Body of pancreas (tissue), 4 donors: ENCODE results near the gene SULT1C4. TPM values are rescaled to one million over a fixed set of nuclear protein-coding genes. Genes with fewer than 3 reads are reported as not detected.

Experiments
- ATAC-seq: fragments of 150-250 bp; one replicate; pipeline ENCODE4 v1.9.1; 2016
- DNase-seq, 4 donors: peaks; one replicate each; pipeline ENCODE4 v3.0.0-alpha.2; 2019
- H3K27ac ChIP-seq, 4 donors: fragments of 200-600 bp; sonication (generic); 1 replicate in 3 of 4; 2 replicates in 1 of 4; pipeline versions ENCODE4 v1.5.1 to v1.6.1; 2016 to 2019; ENCODE audit warnings: mild to moderate bottlenecking in 1 of 4, mixed read lengths in 1 of 4, moderate library complexity in 1 of 4
- H3K27me3 ChIP-seq, 2 donors: fragments of 200-600 bp; sonication (generic); one replicate each; pipeline ENCODE4 v1.6.0; 2016; ENCODE audit warnings: mild to moderate bottlenecking in 1 of 2
- H3K36me3 ChIP-seq, 2 donors: fragments of 200-600 bp; sonication (generic); replicated peaks in 1 of 2; 2 replicates each; pipeline ENCODE4 v1.5.1; 2016; ENCODE audit warnings: low read depth in 2 of 2; ENCODE audit not compliant: insufficient read depth in 1 of 2
- H3K4me1 ChIP-seq: fragments of 200-600 bp; sonication (generic); one replicate; pipeline ENCODE4 v1.6.0; 2016
- H3K4me3 ChIP-seq, 2 donors: fragments of 200-600 bp; sonication (generic); 1 replicate in 1 of 2; 2 replicates in 1 of 2; pipeline ENCODE4 v1.5.1; 2016 to 2019
- H3K9me3 ChIP-seq, 3 donors: fragments of 200-600 bp; sonication (generic); 1 replicate in 2 of 3; 2 replicates in 1 of 3; pipeline ENCODE4 v1.5.1; 2016
- CTCF ChIP-seq, 7 experiments: fragments of 450-650 bp in 4 of 7; fragments of 200-600 bp in 3 of 7; sonication (generic) in 3 of 7; IDR thresholded peaks; one replicate each; pipeline ENCODE4 v1.5.1; 2016 to 2019; ENCODE audit warnings: antibody characterized with exemption in 7 of 7
- POLR2A ChIP-seq, 3 donors: fragments of 450-650 bp; IDR thresholded peaks; one replicate each; pipeline ENCODE4 v1.6.1; 2016; ENCODE audit warnings: antibody characterized with exemption in 3 of 3, mild to moderate bottlenecking in 2 of 3
- WGBS, 2 donors: methylation state at CpG; one replicate each; pipeline ENCODE4 v1.1.5; 2017; 5-methylcytosine and 5-hydroxymethylcytosine counted together
- intact Hi-C: fragments of 100-400 bp; cut with DNase I; formaldehyde crosslinking; loops from one replicate; pipeline ENCODE4 v1.15.1; 2023
- total RNA-seq, 2 donors: library from RNA; depleted of rRNA; stranded (reverse); fragments of >200 nt; gene quantifications; one replicate each; pipeline ENCODE4 v1.1.0, GENCODE V29; 2016

SULT1C4 gene
- total RNA-seq, 2 donors from 2014 or later, result 1.3 to 4.2 TPM

- no peak overlapping the region for H3K27ac ChIP-seq
- H3K36me3 ChIP-seq, result no peaks in the 10 kb centered on the region
- no peak for TF ChIP-seq POLR2A (IDR thresholded peaks at IDR 0.05)
- TF ChIP-seq CTCF (IDR thresholded peaks at IDR 0.05), result no peak
- no peak overlapping the region for H3K4me3 ChIP-seq
- no peak for ATAC-seq
- H3K9me3 ChIP-seq, result no peaks in the 10 kb centered on the region
- H3K27me3 ChIP-seq, result no peaks in the 10 kb centered on the region
- intact Hi-C loops, result no loop called here
- WGBS, 2 donors, result 67 to 69% methylated on average over 6 of the region's 6 CpGs
- no peak for DNase-seq
- no peaks in the 10 kb centered on the region for H3K4me1 ChIP-seq
Observed at GRCh38 chr2:108363024-108363907, 14.5 kb upstream of the SULT1C4 start.

GRCh38 chr2:108363908-108364225, 13.9 kb upstream of the SULT1C4 start:
- Histone ChIP-seq H3K27me3 (no peaks in the 10 kb centered on the region), H3K9me3 (no peaks in the 10 kb centered on the region), H3K36me3 (no peaks in the 10 kb centered on the region), H3K4me1 (no peaks in the 10 kb centered on the region), H3K4me3 (no peak overlapping the region), H3K27ac (no peak overlapping the region)
- TF ChIP-seq POLR2A (IDR thresholded peaks at IDR 0.05) (no peak), CTCF (IDR thresholded peaks at IDR 0.05) (no peak)
- no peak for ATAC-seq
- no peak for DNase-seq
- intact Hi-C loops, result no loop called here
- 58 to 61% methylated on average over 1 of the region's 1 CpG for WGBS, 2 donors

DNA sequence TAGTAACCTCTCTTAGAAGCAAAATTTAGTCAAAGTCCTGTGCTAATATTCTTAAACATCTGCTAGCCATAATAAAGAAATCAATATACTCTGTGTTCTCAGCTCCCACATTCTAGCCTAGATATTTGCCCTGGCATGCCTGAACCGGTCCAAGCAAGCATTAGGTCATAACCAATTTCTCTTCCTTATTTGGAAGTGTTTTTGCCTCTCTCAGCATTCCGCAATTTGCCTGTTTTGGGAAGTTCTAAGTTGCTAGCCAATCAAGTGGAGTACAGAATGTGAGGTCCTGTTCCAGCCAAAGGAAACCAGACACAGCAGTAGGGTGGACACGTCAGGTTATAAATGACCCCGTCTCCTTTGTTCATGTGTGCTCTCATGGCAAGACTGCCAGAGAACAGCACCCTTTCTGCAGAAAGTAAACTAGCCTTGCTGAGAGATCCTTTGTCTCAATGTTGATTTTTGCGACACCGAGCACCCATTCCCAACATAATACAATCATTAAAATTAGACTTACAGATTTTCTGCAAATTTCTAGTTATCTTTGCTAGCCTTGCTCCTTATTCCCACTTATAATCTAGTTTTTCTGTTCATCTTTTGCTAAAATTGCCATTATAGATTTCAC, 13.0 kb upstream of the SULT1C4 start:
- Histone ChIP-seq H3K4me3 (no peak overlapping the region), H3K4me1 (no peaks in the 10 kb centered on the region), H3K9me3 (no peaks in the 10 kb centered on the region), H3K27me3 (no peaks in the 10 kb centered on the region), H3K27ac (no peak overlapping the region), H3K36me3 (no peaks in the 10 kb centered on the region)
- 80 to 81% methylated on average over 6 of the region's 6 CpGs for WGBS, 2 donors
- no peak for TF ChIP-seq CTCF (IDR thresholded peaks at IDR 0.05)
- no peak for TF ChIP-seq POLR2A (IDR thresholded peaks at IDR 0.05)
- DNase-seq (no peak), ATAC-seq (no peak)
- intact Hi-C loops, result no loop called here

- ATAC-seq (no peak), DNase-seq (no peak)
- no peak for TF ChIP-seq POLR2A (IDR thresholded peaks at IDR 0.05)
- Histone ChIP-seq H3K27ac (no peak overlapping the region), H3K9me3 (no peaks in the 10 kb centered on the region), H3K27me3 (no peaks in the 10 kb centered on the region), H3K4me1 (no peaks in the 10 kb centered on the region), H3K36me3 (no peaks in the 10 kb centered on the region), H3K4me3 (no peak overlapping the region)
- 81 to 84% methylated on average over 3 of the region's 3 CpGs for WGBS, 2 donors
- intact Hi-C loops, result no loop called here
Observed at GRCh38 chr2:108365656-108366055, 12.1 kb upstream of the SULT1C4 start.

GRCh38 chr2:108367014-108367413, 10.7 kb upstream of the SULT1C4 start:
- Histone ChIP-seq H3K4me1 (no peaks in the 10 kb centered on the region), H3K27me3 (no peaks in the 10 kb centered on the region), H3K27ac (no peak overlapping the region), H3K9me3 (no peaks in the 10 kb centered on the region), H3K36me3 (no peaks in the 10 kb centered on the region), H3K4me3 (no peak overlapping the region)
- no peak for DNase-seq
- no peak for TF ChIP-seq CTCF (IDR thresholded peaks at IDR 0.05)
- no peak for TF ChIP-seq POLR2A (IDR thresholded peaks at IDR 0.05)
- intact Hi-C loops, result no loop called here
- ATAC-seq, result no peak
- WGBS, 2 donors, result 90% methylated on average over 1 of the region's 1 CpG
